WTC11 (cell line): ENCODE measurements around the gene IBSP. TPM values are rescaled to one million over a fixed set of nuclear protein-coding genes. Genes with fewer than 3 reads are reported as not detected.

Source experiments
- ATAC-seq: fragments of 200-7000 bp; cut with Tn5 transposase; 2 replicates; pipeline ENCODE4 v1.10.0; 2021; ENCODE audit warnings: mild to moderate bottlenecking, moderate library complexity
- CTCF ChIA-PET: fragments of 300-600 bp; sonication (Branson Sonifier 250); formaldehyde crosslinking; loops from one replicate; lab custom pipeline; 2021; ENCODE audit warnings: antibody characterized with exemption; lab: Charles Lee
- POLR2A ChIA-PET: fragments of 350-600 bp; sonication (Branson Sonifier 250); formaldehyde crosslinking; loops from one replicate; lab custom pipeline; 2021; ENCODE audit warnings: antibody characterized with exemption; lab: Charles Lee
- DNase-seq: peaks from one replicate; pipeline ENCODE4 v3.0.0; 2021; ENCODE audit warnings: low spot score
- H3K27ac Mint-ChIP-seq: 2 replicates; pipeline ENCODE4 v1.8.0; 2021; ENCODE audit warnings: mixed read lengths
- H3K27me3 Mint-ChIP-seq: 2 replicates; pipeline ENCODE4 v1.8.0; 2021; ENCODE audit warnings: low read depth, mild to moderate bottlenecking, moderate library complexity, mixed read lengths
- H3K36me3 Mint-ChIP-seq: 2 replicates; pipeline ENCODE4 v1.8.0; 2021; ENCODE audit warnings: mixed read lengths
- H3K4me1 Mint-ChIP-seq: 2 replicates; pipeline ENCODE4 v1.8.0; 2022; ENCODE audit warnings: mixed read lengths
- H3K4me3 Mint-ChIP-seq: 2 replicates; pipeline ENCODE4 v1.8.0; 2021; ENCODE audit warnings: mild to moderate bottlenecking, moderate library complexity, mixed read lengths
- H3K9me3 Mint-ChIP-seq: 2 replicates; pipeline ENCODE4 v1.8.0; 2021; ENCODE audit warnings: mixed read lengths
- ATF1 ChIP-seq: sonication (generic); formaldehyde crosslinking; IDR thresholded peaks from 2 replicates; pipeline ENCODE4 v1.8.1; 2023; ENCODE audit warnings: mild to moderate bottlenecking, moderate library complexity, missing genetic modification reagents
- ELF4 ChIP-seq: sonication (generic); formaldehyde crosslinking; IDR thresholded peaks from 2 replicates; pipeline ENCODE4 v1.8.1; 2022; ENCODE audit warnings: low read depth, mild to moderate bottlenecking, moderate library complexity, missing genetic modification reagents
- EMX1 ChIP-seq: fragments of 250-450 bp; sonication (Bioruptor Pico); IDR thresholded peaks from 2 replicates; pipeline ENCODE4 v1.8.0; 2021; ENCODE audit warnings: mild to moderate bottlenecking
- ESRRA ChIP-seq: sonication (generic); formaldehyde crosslinking; IDR thresholded peaks from 2 replicates; pipeline ENCODE4 v1.8.1; 2022; ENCODE audit warnings: mild to moderate bottlenecking, missing genetic modification reagents, borderline replicate concordance
- FOXJ3 ChIP-seq: sonication (generic); formaldehyde crosslinking; IDR thresholded peaks from 2 replicates; pipeline ENCODE4 v1.9.0; 2021; ENCODE audit warnings: missing genetic modification reagents, mild to moderate bottlenecking, borderline replicate concordance
- FOXP1 ChIP-seq: sonication (generic); formaldehyde crosslinking; IDR thresholded peaks from 2 replicates; pipeline ENCODE4 v1.8.0; 2022; ENCODE audit warnings: missing genetic modification reagents, mild to moderate bottlenecking, moderate library complexity, borderline replicate concordance
- GTF2I ChIP-seq: fragments of 250-450 bp; sonication (Bioruptor Pico); conservative IDR thresholded peaks from 2 replicates; pipeline ENCODE4 v1.4.0; 2021; ENCODE audit warnings: mild to moderate bottlenecking
- JAZF1 ChIP-seq: fragments of 250-450 bp; sonication (Bioruptor Pico); IDR thresholded peaks from 2 replicates; pipeline ENCODE4 v1.9.0; 2021; ENCODE audit warnings: moderate library complexity, mild to moderate bottlenecking, inconsistent platforms
- JUN ChIP-seq: sonication (generic); formaldehyde crosslinking; IDR thresholded peaks from 2 replicates; pipeline ENCODE4 v1.8.0; 2023; ENCODE audit warnings: mild to moderate bottlenecking, missing genetic modification reagents
- KAT7 ChIP-seq: sonication (generic); formaldehyde crosslinking; IDR thresholded peaks from 2 replicates; pipeline ENCODE4 v1.8.1; 2023; ENCODE audit warnings: missing genetic modification reagents, mild to moderate bottlenecking, borderline replicate concordance
- MYBL2 ChIP-seq: sonication (generic); formaldehyde crosslinking; IDR thresholded peaks from 2 replicates; pipeline ENCODE4 v1.8.1; 2023; ENCODE audit warnings: mild to moderate bottlenecking, moderate library complexity, missing genetic modification reagents
- NFATC4 ChIP-seq: fragments of 250-450 bp; sonication (Bioruptor Pico); IDR thresholded peaks from 2 replicates; pipeline ENCODE4 v1.9.0; 2021; ENCODE audit warnings: mild to moderate bottlenecking
- NFE2L1 ChIP-seq: sonication (generic); formaldehyde crosslinking; IDR thresholded peaks from 2 replicates; pipeline ENCODE4 v1.8.1; 2023; ENCODE audit warnings: missing genetic modification reagents
- NR1H2 ChIP-seq: sonication (generic); formaldehyde crosslinking; IDR thresholded peaks from 2 replicates; pipeline ENCODE4 v1.9.0; 2021; ENCODE audit warnings: mild to moderate bottlenecking, moderate library complexity, missing genetic modification reagents
- OVOL2 ChIP-seq: fragments of 250-450 bp; sonication (Bioruptor Pico); IDR thresholded peaks from 2 replicates; pipeline ENCODE4 v1.9.0; 2021; ENCODE audit warnings: mild to moderate bottlenecking, borderline replicate concordance
- TCF7 ChIP-seq: sonication (generic); formaldehyde crosslinking; IDR thresholded peaks from 2 replicates; pipeline ENCODE4 v1.8.0; 2022; ENCODE audit warnings: mild to moderate bottlenecking, low read depth, missing genetic modification reagents, moderate library complexity
- TEAD1 ChIP-seq: sonication (generic); formaldehyde crosslinking; IDR thresholded peaks from 2 replicates; pipeline ENCODE4 v1.8.0; 2022; ENCODE audit warnings: mild to moderate bottlenecking, missing genetic modification reagents
- ZNF138 ChIP-seq: sonication (generic); formaldehyde crosslinking; conservative IDR thresholded peaks from 2 replicates; pipeline ENCODE4 v1.8.1; 2022; ENCODE audit warnings: mild to moderate bottlenecking, moderate library complexity, missing genetic modification reagents
- ZNF232 ChIP-seq: sonication (generic); formaldehyde crosslinking; IDR thresholded peaks from 2 replicates; pipeline ENCODE4 v1.8.0; 2022; ENCODE audit warnings: mild to moderate bottlenecking, missing genetic modification reagents
- ZNF423 ChIP-seq: fragments of 250-450 bp; sonication (Bioruptor Pico); IDR thresholded peaks from 2 replicates; pipeline ENCODE4 v2.1.2; 2022; ENCODE audit warnings: mild to moderate bottlenecking, moderate library complexity
- total RNA-seq: library from RNA; stranded (reverse); gene quantifications from 3 replicates; pipeline ENCODE4 v1.2.3, GENCODE V29; 2021
- TF ChIP-seq, protein P1 (sequence below): sonication (generic); formaldehyde crosslinking; IDR thresholded peaks from 2 replicates; pipeline ENCODE4 v1.8.1; 2023; ENCODE audit warnings: mild to moderate bottlenecking, missing genetic modification reagents, borderline replicate concordance
- TF ChIP-seq, protein P2 (sequence below): fragments of 250-450 bp; sonication (Bioruptor Pico); IDR thresholded peaks from 2 replicates; pipeline ENCODE4 v1.9.0; 2021; ENCODE audit warnings: moderate library complexity, mild to moderate bottlenecking, inconsistent platforms, borderline replicate concordance
- TF ChIP-seq, protein P3 (sequence below): sonication (generic); formaldehyde crosslinking; IDR thresholded peaks from 2 replicates; pipeline ENCODE4 v1.8.1; 2023; ENCODE audit warnings: mild to moderate bottlenecking, missing genetic modification reagents, moderate library complexity
- TF ChIP-seq, protein P4 (sequence below): sonication (generic); formaldehyde crosslinking; IDR thresholded peaks from 2 replicates; pipeline ENCODE4 v1.8.1; 2023; ENCODE audit warnings: mild to moderate bottlenecking, moderate library complexity, missing genetic modification reagents
- TF ChIP-seq, protein P5 (sequence below): sonication (generic); formaldehyde crosslinking; IDR thresholded peaks from 2 replicates; pipeline ENCODE4 v1.8.1; 2022; ENCODE audit warnings: mild to moderate bottlenecking, moderate library complexity, missing genetic modification reagents
- TF ChIP-seq, protein P6 (sequence below): sonication (generic); formaldehyde crosslinking; IDR thresholded peaks from 2 replicates; pipeline ENCODE4 v1.8.1; 2023; ENCODE audit warnings: mild to moderate bottlenecking, missing genetic modification reagents

Gene IBSP
- total RNA-seq, 1 experiment from 2014 or later: not detected

DNA sequence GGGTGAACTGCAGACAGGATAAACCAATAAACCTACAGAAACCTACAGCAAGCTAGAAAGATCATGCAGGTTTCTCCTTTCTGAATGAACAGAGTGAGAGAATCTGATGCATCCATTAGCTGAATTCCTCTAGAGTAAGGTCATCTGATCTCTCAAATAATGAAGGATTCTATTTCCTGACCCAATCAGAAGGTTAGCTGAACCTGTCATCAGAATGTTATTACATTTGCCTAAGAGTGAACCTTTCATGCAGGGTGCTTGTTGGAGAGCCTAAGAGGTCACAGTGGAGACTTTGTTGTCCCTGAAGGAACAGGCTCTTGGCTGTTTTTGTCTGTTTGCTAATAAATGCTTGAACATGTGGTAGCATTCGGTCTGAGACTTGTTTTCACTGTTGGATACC lies 57.5 kb downstream of the IBSP start:
- DNase-seq: no peak
- CTCF ChIA-PET: interaction anchor here (0.7 to 3.0 kb wide), 5 partner anchors 8 to 129 kb away, joined by 3 to 10 read pairs (median 5); no protein-coding TSS in a partner anchor
- H3K27ac Mint-ChIP-seq: no peak overlapping the region
- no peak for TF ChIP-seq MYBL2
- TF ChIP-seq, protein P1, sequence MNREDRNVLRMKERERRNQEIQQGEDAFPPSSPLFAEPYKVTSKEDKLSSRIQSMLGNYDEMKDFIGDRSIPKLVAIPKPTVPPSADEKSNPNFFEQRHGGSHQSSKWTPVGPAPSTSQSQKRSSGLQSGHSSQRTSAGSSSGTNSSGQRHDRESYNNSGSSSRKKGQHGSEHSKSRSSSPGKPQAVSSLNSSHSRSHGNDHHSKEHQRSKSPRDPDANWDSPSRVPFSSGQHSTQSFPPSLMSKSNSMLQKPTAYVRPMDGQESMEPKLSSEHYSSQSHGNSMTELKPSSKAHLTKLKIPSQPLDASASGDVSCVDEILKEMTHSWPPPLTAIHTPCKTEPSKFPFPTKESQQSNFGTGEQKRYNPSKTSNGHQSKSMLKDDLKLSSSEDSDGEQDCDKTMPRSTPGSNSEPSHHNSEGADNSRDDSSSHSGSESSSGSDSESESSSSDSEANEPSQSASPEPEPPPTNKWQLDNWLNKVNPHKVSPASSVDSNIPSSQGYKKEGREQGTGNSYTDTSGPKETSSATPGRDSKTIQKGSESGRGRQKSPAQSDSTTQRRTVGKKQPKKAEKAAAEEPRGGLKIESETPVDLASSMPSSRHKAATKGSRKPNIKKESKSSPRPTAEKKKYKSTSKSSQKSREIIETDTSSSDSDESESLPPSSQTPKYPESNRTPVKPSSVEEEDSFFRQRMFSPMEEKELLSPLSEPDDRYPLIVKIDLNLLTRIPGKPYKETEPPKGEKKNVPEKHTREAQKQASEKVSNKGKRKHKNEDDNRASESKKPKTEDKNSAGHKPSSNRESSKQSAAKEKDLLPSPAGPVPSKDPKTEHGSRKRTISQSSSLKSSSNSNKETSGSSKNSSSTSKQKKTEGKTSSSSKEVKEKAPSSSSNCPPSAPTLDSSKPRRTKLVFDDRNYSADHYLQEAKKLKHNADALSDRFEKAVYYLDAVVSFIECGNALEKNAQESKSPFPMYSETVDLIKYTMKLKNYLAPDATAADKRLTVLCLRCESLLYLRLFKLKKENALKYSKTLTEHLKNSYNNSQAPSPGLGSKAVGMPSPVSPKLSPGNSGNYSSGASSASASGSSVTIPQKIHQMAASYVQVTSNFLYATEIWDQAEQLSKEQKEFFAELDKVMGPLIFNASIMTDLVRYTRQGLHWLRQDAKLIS: no peak
- no peak for TF ChIP-seq ESRRA (CRISPR knock-in tag)
- no peak for TF ChIP-seq NR1H2 (CRISPR knock-in tag)
- no peak for TF ChIP-seq JAZF1 (CRISPR knock-in tag)
- TF ChIP-seq ZNF232 (CRISPR knock-in tag): no peak
- TF ChIP-seq NFATC4 (CRISPR knock-in tag): no peak
- TF ChIP-seq ZNF138 (CRISPR knock-in tag): no peak
- TF ChIP-seq, all 79 proteins: peak for 0
- Mint-ChIP-seq H3K27me3 (no peaks in the 10 kb centered on the region; the same call in 1 of the 2 replicates), H3K4me3 (no peak overlapping the region), H3K4me1 (peaks cover 44% of the 10 kb centered on the region), H3K9me3 (peaks cover 12% of the 10 kb centered on the region), H3K36me3 (peaks cover 2% of the 10 kb centered on the region; the same call in 1 of the 2 replicates)
- peak; percentile 42 for ATAC-seq
- POLR2A ChIA-PET: no interaction called here

DNA sequence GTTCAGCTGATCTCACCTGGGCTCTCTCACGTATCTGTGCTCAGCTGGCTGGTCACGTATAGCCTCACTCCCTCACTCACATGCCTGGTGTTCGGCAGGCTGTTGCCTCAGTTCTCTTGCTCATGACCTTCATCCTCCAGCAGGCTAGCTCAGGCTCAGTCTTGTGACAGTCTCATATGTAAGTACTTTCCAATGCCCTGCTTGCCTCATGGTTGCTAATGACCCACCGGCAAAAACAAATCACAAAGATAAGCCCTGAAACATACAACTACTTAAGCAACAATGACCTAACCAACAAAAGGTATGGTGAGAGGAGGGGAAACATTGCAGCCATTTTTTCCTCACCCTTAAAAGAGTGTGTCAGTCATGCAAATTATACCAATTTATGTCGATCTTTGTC lies 58.4 kb downstream of the IBSP start:
- H3K9me3 Mint-ChIP-seq: peaks cover 13% of the 10 kb centered on the region
- DNase-seq: no peak
- H3K36me3 Mint-ChIP-seq: peaks cover 9% of the 10 kb centered on the region
- ChIA-PET POLR2A (no interaction called here), CTCF (interaction anchor here (0.7 to 2.1 kb wide), 3 partner anchors 9 to 128 kb away, joined by 3 to 8 read pairs (median 5); no protein-coding TSS in a partner anchor)
- H3K27ac Mint-ChIP-seq: no peak overlapping the region
- no peak for ATAC-seq
- no peak overlapping the region for H3K4me3 Mint-ChIP-seq
- peaks cover 39% of the 10 kb centered on the region for H3K4me1 Mint-ChIP-seq
- no peak for TF ChIP-seq ELF4 (CRISPR knock-in tag)
- TF ChIP-seq NFE2L1 (CRISPR knock-in tag): no peak
- TF ChIP-seq EMX1 (CRISPR knock-in tag): no peak
- TF ChIP-seq ATF1 (CRISPR knock-in tag): no peak
- TF ChIP-seq ZNF232 (CRISPR knock-in tag): no peak
- TF ChIP-seq KAT7: no peak
- no peak for TF ChIP-seq FOXP1
- no peak for TF ChIP-seq GTF2I (CRISPR knock-in tag)
- TF ChIP-seq, protein P2, sequence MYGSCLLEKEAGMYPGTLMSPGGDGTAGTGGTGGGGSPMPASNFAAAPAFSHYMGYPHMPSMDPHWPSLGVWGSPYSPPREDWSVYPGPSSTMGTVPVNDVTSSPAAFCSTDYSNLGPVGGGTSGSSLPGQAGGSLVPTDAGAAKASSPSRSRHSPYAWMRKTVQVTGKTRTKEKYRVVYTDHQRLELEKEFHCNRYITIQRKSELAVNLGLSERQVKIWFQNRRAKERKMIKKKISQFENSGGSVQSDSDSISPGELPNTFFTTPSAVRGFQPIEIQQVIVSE (CRISPR knock-in tag): no peak
- TF ChIP-seq, protein P3, sequence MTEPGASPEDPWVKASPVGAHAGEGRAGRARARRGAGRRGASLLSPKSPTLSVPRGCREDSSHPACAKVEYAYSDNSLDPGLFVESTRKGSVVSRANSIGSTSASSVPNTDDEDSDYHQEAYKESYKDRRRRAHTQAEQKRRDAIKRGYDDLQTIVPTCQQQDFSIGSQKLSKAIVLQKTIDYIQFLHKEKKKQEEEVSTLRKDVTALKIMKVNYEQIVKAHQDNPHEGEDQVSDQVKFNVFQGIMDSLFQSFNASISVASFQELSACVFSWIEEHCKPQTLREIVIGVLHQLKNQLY (CRISPR knock-in tag): no peak
- TF ChIP-seq FOXJ3 (CRISPR knock-in tag): no peak
- no peak for TF ChIP-seq OVOL2 (CRISPR knock-in tag)
- no peak for TF ChIP-seq TCF7
- no peak for TF ChIP-seq JUN (CRISPR knock-in tag)
- TF ChIP-seq, protein P4, sequence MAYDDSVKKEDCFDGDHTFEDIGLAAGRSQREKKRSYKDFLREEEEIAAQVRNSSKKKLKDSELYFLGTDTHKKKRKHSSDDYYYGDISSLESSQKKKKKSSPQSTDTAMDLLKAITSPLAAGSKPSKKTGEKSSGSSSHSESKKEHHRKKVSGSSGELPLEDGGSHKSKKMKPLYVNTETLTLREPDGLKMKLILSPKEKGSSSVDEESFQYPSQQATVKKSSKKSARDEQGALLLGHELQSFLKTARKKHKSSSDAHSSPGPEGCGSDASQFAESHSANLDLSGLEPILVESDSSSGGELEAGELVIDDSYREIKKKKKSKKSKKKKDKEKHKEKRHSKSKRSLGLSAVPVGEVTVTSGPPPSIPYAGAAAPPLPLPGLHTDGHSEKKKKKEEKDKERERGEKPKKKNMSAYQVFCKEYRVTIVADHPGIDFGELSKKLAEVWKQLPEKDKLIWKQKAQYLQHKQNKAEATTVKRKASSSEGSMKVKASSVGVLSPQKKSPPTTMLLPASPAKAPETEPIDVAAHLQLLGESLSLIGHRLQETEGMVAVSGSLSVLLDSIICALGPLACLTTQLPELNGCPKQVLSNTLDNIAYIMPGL (CRISPR knock-in tag): no peak
- TF ChIP-seq, protein P5, sequence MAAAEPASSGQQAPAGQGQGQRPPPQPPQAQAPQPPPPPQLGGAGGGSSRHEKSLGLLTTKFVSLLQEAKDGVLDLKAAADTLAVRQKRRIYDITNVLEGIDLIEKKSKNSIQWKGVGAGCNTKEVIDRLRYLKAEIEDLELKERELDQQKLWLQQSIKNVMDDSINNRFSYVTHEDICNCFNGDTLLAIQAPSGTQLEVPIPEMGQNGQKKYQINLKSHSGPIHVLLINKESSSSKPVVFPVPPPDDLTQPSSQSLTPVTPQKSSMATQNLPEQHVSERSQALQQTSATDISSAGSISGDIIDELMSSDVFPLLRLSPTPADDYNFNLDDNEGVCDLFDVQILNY (CRISPR knock-in tag): no peak
- TF ChIP-seq TEAD1 (CRISPR knock-in tag): no peak
- TF ChIP-seq, protein P6, sequence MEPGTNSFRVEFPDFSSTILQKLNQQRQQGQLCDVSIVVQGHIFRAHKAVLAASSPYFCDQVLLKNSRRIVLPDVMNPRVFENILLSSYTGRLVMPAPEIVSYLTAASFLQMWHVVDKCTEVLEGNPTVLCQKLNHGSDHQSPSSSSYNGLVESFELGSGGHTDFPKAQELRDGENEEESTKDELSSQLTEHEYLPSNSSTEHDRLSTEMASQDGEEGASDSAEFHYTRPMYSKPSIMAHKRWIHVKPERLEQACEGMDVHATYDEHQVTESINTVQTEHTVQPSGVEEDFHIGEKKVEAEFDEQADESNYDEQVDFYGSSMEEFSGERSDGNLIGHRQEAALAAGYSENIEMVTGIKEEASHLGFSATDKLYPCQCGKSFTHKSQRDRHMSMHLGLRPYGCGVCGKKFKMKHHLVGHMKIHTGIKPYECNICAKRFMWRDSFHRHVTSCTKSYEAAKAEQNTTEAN: no peak
- TF ChIP-seq ZNF423 (CRISPR knock-in tag): no peak
- no peaks in the 10 kb centered on the region; the same call in 1 of the 2 replicates for H3K27me3 Mint-ChIP-seq
